ENCODE measurements around the gene MOB3B. TPM values are rescaled to one million over a fixed set of nuclear protein-coding genes. Genes with fewer than 3 reads are reported as not detected.

The MOB3B gene
- total RNA-seq, 2 donors from 2014 or later = 1.2 to 1.6 TPM

GRCh38 chr9:27291292-27291691 is 238.3 kb downstream of the MOB3B start:
- DNase-seq (no peak), ATAC-seq (no peak)
- intact Hi-C loops (cut with DNase I) = no loop called here

GRCh38 chr9:27282269-27282668 is 247.3 kb downstream of the MOB3B start:
- intact Hi-C loops (cut with DNase I) = no loop called here
- DNase-seq (no peak), ATAC-seq (no peak)

- ATAC-seq (peak in 1 of 2 donors; percentile 38), DNase-seq (no peak)
- intact Hi-C loops (cut with DNase I) = no loop called here
These were observed 248.8 kb downstream of the MOB3B start for GRCh38 chr9:27280860-27281259.

GRCh38 chr9:27280249-27280648 is 249.4 kb downstream of the MOB3B start:
- ATAC-seq = no peak
- DNase-seq = no peak
- intact Hi-C loops (cut with DNase I) = no loop called here

DNA sequence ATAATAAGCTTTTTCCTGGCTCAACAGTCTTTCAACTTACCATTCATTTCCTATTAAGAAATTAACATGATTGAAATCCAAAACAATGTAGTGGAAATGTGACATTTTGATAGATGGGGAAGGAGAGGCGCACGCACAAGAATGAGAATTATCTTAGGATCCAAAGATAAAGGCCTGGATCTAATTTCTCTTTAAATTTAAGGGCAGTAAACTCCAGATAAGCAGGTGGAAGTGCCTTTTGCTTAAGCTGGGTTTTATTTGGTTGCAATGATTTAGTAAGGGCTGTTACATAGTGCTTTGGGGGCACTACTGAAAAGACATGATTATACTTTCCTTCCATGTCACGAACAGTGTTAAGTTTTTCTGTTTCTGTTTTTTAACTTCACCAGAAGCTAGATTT is 250.0 kb downstream of the MOB3B start:
- no peak for DNase-seq
- intact Hi-C loops (cut with DNase I) = loop anchor here in 1 of 2 donors (10.0 kb wide), 1 partner anchor 245 kb away; no protein-coding TSS in a partner anchor
- ATAC-seq = no peak

- no peak for ATAC-seq
- intact Hi-C loops (cut with DNase I) = loop anchor here in 1 of 2 donors (10.0 kb wide), 1 partner anchor 244 kb away; no protein-coding TSS in a partner anchor
- DNase-seq = no peak
These were observed 251.2 kb downstream of the MOB3B start for GRCh38 chr9:27278374-27278773.

DNA sequence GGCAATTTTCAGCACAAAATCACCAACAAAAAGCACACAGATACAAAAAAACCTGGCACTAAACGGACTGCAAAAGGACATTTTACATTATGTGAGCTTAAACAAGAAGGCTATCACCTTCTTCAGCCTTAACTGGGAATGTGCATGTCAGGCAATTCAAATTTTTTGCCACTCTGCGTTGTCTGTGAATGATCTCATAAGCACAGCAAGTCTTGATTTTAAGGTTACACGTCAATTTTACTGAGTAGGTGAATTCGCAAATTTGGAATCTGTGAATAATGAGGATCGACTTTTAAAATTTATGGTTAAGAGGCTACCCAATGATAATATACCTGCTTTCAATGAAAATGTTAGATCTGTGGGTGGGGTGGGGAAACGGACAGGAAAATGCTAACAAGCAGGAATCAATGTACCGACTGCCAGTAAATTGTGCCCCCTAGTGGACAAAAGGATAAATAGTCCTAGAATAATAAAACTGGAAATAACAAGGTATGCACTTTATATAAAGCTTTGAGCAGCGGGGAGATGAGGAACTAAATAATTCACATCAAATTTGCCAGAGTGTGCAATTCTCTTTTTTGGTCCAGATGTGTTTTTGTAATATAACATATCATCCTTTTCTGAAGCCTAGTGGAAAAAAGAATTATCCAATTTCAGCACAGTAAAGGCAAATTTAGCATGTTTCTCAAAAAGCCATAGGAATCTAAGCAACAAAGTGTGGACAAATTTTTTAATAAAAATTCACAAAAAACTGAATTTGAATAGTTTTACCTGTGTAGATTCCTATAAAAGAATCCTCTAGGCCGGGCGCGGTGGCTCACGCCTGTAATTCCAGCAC is 253.2 kb downstream of the MOB3B start:
- DNase-seq (no peak), ATAC-seq (peak in 1 of 2 donors; percentile 53)
- intact Hi-C loops (cut with DNase I) = loop anchor here (2.0 to 10.0 kb wide), 2 partner anchors 242 kb away; no protein-coding TSS in a partner anchor

Other genes with a start within 250 kb of the MOB3B start
- not detected for gene EQTN, start 232.7 kb downstream of the MOB3B start, total RNA-seq
- gene IFNK, start 5.5 kb downstream of the MOB3B start, total RNA-seq = not detected
- 10 to 100 TPM; 12.8 to 15.2 TPM for gene C9orf72, start 43.7 kb upstream of the MOB3B start, total RNA-seq

All from left cardiac atrium (tissue), 4 donors.